ENCODE results near the gene ITGA5.

DNA sequence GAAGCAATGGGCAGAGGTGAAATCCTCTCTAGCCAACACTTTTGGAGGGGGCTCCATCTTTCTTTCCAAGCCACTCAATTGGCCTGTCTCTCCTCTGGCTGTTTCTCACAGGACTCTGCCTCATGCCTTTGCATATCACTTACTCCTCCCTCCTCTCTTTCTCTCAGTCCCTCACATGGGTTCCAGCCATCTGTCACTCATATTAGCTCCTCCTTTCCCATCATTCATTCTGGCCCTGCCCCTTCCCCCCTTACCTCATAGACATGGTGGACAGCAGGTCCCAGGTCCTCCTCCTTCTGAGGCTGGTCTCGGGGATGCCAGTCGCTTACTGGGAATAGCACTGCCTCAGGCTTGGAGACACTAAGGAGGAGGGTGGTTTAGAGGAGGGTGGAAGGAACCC is 17.9 kb downstream of the ITGA5 start:
- TF ChIP-seq, protein P1, sequence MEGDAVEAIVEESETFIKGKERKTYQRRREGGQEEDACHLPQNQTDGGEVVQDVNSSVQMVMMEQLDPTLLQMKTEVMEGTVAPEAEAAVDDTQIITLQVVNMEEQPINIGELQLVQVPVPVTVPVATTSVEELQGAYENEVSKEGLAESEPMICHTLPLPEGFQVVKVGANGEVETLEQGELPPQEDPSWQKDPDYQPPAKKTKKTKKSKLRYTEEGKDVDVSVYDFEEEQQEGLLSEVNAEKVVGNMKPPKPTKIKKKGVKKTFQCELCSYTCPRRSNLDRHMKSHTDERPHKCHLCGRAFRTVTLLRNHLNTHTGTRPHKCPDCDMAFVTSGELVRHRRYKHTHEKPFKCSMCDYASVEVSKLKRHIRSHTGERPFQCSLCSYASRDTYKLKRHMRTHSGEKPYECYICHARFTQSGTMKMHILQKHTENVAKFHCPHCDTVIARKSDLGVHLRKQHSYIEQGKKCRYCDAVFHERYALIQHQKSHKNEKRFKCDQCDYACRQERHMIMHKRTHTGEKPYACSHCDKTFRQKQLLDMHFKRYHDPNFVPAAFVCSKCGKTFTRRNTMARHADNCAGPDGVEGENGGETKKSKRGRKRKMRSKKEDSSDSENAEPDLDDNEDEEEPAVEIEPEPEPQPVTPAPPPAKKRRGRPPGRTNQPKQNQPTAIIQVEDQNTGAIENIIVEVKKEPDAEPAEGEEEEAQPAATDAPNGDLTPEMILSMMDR (IDR thresholded peaks at IDR 0.05), result no peak
- TF ChIP-seq POLR2A (IDR thresholded peaks at IDR 0.05), result no peak
